ENCODE results near the gene C1orf35. TPM values are rescaled to one million over a fixed set of nuclear protein-coding genes. Genes with fewer than 3 reads are reported as not detected.

The C1orf35 gene
- total RNA-seq, 1 donor from 2014 or later = 6.0 TPM

DNA sequence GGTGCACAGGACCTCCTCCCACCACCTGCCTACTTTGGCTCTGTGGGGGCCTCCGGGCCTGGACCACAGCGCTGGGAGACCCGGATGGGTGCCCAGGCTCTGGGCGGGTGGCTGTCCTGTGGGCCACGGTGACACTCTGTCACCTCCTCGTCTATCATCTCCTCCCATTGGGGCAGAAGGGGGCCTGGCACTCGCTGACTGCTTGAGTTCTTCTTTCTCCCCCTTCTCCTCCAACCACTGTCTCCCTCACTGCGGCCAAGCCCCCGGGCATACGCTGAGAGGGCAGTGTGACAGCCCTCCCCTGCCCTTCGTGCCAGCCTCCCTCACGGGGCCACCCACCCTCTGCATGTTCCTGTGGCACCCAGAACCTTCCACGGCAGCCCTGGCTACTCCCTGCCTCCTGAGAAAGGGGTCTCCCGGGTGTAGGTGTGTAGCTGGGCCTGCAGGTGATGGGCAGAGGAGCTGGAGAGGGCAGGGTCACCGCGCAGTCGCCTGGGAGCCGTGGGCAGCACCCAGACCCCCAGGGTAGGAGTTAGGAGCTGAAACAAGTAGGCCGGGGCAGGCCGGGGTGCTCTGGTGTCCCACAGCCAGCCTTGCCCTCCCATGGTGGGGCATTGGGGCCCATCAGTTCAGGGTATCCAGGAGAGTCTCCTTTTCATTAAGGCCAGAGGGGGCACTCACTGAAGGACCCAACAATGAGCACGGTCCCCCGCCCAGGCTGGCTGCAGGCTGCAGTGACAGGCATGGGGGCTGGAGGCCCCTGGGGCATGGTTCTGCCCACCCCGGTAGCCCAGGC lies 29.9 kb downstream of the C1orf35 start:
- intact Hi-C loops (cut with DNase I) = no loop called here
- no peak for ATAC-seq

DNA sequence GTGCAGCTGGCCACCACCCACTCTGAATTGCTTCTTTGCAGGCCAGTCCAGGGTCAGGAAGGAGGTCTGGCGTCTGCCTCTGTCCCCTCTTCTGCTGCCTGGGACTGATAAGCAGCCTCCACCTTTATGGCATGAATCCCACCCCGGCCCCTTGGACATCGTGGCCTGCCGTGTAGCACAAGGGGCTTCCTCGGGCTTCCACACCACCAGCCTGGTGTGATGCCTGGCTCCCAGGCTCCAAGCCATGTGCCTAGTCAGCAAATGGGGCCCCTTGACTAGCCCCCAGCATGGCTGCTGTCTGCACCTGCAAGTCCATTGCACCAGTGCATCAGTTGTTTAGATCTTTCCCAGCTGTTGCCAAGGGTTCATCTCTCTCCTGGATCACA lies 30.5 kb downstream of the C1orf35 start:
- DNase-seq (ENCODE audit: missing footprints) (no peak), ATAC-seq (no peak)
- intact Hi-C loops (cut with DNase I) = no loop called here

More for the DNA sequence above, 29.9 kb downstream of the C1orf35 start:
- DNase-seq (ENCODE audit: missing footprints) = peak; percentile 63

DNA sequence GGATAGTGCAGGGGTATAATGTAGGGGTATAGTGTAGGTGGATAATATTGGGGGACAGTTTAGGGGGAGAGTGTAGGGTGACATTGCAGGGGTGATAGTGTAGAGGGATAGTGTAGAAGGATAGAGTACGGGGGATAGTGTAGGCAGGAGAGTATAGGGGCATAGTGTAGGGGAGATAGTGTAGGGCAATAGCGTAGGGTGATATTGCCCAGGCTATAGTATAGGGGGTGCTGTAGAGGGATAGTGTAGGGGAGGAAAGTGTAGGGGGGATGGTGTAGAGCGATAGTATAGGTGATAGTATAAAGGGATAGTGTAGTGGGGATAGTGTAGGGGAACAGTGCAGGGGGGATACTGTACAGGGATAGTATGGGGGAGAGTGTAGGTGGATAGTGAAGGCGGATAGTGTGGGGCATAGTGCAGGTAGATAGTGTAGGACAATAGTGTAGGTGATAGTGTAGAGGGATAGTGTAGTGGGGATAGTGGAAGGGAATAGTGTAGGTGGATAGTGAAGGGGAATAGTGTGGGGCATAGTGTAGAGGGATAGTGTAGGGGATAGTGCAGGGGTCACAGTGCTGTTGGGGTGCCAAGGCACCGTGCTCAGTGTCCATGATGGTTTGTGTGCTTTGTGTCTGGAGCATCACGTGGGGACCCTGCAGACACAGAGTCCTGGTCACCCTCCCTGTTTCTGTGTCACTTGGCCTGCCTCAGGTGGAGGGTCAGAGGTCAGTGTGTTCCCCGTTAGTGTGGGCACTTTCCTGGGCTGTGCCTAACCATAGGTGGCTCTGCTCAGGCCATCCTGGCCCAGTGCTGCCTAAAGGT lies 31.1 kb downstream of the C1orf35 start:
- intact Hi-C loops (cut with DNase I) = no loop called here
- DNase-seq (ENCODE audit: missing footprints) = no peak
- peak; percentile 13 for ATAC-seq

DNA sequence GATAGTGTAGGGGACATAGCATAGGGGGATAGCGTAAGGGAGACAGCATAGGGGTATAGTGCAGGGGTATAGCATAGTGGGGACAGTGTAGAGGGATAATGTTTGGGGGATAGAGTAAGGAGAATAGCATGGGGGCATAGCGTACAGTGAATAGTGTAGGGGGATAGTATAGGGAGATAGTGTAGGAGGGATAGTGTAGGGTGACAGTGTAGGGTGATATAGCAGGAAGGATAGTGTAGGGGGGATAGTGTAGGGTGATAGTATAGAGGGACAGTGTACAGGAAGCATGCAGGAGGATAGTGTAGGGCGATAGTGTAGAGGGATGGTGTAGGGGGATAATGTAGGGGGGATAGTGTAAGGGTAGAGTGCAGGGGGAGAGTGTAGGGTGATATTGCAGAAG lies 32.3 kb downstream of the C1orf35 start:
- ATAC-seq (no peak), DNase-seq (ENCODE audit: missing footprints) (no peak)
- intact Hi-C loops (cut with DNase I) = no loop called here

DNA sequence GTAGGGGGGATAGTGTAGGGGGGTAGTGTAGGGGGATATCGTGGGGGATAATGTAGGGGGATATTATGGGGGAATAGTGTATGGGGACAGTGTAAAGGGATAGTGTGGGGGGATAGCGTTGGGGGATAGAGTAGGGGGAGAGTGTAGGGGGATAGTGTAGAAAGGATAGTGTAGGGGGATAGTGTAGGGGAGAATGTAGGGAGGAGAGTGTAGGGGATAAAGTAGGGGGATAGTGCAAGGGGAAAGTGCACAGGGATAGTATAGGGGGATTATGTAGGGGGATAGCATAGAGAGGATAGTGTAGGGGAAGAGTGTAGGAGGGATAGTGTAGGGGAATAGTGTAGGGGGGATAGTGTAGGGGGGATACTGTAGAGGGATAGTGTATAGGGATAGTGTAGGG lies 33.0 kb downstream of the C1orf35 start:
- intact Hi-C loops (cut with DNase I) = no loop called here
- DNase-seq (ENCODE audit: missing footprints) = no peak
- ATAC-seq = no peak

DNA sequence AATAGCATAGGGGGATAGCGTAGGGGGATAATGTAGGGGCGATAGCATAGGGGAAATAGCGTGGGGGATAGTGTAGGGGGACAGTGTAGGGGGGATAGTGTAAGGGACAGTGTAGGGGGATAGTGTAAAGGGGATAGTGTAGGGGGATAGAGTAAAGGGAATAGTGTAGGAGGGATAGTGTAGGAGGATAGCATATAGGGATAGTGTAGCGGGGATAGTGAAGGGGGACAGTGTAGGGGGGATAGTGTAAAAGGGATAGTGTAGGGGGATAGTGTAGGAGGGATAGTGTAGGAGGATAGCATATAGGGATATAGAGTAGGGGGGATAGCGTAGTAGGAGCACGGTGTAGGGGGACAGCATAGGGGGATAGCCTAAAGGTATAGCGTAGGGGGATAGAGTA lies 34.8 kb downstream of the C1orf35 start:
- intact Hi-C loops (cut with DNase I) = no loop called here
- no peak for DNase-seq (ENCODE audit: missing footprints)
- ATAC-seq = no peak

DNA sequence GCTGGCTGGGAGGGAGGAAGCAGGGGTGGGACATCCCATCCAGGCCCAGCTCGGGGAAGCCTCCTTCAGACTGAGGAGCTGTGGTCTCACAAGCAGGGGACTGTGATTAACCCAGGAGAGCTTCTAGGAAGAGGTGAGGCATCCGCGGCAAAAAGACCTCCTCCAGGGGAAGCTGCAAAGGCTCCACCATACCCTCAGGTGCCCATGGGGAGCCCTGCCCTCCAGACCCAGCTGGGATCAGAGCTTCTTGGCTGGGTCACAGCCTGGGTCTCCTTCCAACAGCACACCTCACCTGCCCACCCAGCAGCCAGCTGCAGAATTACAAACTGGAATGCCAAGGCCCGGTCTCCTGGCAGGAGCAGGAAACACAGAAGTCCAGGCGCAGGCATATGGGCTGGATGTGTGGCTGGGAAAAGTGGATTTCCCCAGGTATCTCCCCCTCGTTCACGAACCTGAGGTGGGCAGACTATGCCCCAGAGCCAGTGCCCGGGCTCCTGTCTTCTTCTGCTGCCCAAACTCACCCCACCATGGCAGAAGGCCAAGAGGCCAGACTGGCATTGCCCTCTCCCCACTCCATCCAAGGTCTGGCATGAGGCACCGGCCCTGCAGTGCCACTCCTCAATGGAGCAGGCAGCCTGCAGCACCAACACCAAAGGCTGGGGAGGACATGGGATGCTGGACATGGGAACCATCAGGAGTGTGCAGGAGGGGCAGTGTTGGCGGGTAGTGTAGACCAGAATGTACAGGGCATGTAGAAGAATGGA lies 36.1 kb downstream of the C1orf35 start:
- DNase-seq (ENCODE audit: missing footprints) (peak; percentile 21), ATAC-seq (no peak)
- intact Hi-C loops (cut with DNase I) = no loop called here

DNA sequence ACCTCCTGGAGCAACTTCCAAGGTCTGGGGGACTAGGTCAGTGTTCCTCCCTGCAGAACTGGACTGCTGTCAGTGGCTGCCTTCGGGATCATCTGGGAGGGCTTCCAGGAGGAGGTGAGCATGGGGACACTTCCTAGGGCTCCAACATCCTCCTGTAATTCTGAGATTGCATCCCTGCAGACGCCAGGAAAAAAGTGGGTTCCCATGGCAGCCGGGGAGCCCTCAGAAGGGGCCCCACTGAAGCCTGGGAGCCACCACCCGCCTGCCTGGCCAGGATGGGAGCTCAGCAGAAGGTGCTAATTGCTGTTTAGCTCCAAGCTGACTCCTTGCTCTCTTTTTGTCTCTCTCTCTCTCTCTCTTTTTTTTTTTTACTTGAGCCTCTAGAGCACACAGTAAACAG lies 36.7 kb downstream of the C1orf35 start:
- DNase-seq (ENCODE audit: missing footprints) (peak; percentile 11), ATAC-seq (no peak)
- intact Hi-C loops (cut with DNase I) = no loop called here

DNA sequence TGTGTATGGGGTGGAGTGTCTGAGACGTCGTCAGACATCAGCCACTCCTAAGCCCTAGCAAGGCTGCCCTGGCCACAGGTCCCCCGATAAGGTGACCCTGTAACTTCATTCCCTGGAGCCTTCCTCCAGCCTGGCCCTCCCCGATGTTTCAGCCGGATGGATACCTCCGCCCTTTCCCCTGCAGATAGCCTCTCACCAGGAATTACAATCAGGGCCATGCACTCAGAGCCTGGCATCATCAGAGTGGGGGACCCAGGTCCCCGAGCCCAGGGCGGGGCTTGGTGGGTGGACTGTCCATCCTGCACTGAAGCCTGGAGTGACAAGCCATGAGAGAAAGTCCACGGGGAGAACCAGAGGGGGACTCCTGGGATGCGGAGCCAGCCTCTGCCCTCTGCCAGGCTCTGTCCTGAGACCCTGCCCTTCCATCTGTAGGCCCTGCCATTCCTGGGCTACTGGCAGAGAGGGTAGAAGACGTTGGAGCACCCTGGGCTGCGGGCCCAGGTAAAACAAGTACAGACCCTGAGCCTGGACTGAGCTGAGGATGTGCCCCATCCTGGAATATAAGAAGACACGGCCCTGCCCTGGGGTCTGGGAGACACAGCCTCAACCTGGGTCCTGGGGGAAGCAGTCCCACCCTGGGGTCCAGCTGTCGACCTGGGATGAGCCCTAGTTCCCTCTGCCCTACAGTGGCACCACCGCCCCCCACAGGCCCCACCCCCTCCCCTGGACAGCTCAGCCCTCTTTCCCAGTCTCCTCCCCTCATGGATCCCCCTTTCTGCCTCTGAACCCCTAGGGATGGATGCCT lies 37.4 kb downstream of the C1orf35 start:
- DNase-seq (ENCODE audit: missing footprints) (peak; percentile 42), ATAC-seq (no peak)
- intact Hi-C loops (cut with DNase I) = no loop called here

DNA sequence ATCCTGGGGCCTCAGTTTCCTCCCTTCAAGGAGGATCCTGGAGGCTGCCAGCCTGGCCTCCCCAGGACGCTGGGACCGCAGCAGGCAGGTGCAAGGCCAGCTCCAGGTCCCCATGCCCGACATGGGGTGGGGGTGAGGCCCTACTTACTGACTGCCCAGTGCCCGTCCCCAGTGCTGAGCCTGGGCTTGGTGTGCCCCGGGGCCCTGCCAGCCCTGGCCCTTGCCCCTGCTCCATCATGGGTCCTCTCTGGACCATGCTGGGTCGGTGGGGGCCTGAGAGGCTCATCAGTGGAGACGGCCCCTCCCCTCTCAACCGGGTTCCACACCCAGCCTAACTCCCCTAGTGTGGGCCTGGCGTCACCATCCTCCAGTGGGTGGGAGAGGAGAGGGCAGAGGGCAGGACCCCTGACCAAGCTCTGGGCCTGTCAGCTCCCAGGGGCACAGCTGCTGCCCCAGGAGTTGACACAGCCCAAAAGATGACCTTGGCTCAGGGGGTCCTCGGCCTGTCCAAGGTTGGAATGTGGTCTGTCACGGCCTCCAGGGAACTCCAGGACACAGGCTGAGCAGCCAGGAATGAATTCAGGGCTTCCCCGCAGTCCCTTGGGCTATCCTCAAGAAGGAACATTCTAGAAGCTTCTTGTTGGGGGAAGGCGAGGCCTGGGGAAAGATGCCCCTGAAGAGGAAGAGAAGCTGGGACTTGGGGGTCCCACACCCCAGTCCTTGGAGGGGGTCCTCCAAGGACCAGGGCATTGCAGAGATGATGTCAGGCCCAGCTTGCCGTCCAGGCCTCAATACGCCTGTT lies 38.2 kb downstream of the C1orf35 start:
- intact Hi-C loops (cut with DNase I) = no loop called here
- DNase-seq (ENCODE audit: missing footprints) = peak; percentile 50
- no peak for ATAC-seq

DNA sequence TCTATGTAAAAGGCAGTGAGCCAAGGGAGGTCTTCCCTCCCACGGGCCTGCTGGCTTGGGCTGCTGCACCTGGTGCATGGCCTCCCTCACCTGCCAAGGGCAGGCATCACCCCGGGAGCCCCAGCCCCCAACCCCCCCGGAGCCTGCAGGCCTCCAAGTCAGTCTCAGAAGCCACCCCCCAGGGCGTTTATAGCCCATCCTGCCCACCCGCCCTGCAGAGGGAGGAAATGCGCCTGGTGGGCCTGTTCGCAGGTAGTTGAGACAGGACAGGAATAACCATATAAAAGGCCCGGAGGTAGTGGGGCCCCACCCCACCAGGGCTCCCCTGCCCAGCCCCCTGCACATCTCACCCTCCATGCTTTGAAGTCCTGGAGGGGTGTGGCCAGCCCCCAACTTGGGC lies 38.8 kb downstream of the C1orf35 start:
- no peak for ATAC-seq
- intact Hi-C loops (cut with DNase I) = no loop called here
- DNase-seq (ENCODE audit: missing footprints) = peak; percentile 40

DNA sequence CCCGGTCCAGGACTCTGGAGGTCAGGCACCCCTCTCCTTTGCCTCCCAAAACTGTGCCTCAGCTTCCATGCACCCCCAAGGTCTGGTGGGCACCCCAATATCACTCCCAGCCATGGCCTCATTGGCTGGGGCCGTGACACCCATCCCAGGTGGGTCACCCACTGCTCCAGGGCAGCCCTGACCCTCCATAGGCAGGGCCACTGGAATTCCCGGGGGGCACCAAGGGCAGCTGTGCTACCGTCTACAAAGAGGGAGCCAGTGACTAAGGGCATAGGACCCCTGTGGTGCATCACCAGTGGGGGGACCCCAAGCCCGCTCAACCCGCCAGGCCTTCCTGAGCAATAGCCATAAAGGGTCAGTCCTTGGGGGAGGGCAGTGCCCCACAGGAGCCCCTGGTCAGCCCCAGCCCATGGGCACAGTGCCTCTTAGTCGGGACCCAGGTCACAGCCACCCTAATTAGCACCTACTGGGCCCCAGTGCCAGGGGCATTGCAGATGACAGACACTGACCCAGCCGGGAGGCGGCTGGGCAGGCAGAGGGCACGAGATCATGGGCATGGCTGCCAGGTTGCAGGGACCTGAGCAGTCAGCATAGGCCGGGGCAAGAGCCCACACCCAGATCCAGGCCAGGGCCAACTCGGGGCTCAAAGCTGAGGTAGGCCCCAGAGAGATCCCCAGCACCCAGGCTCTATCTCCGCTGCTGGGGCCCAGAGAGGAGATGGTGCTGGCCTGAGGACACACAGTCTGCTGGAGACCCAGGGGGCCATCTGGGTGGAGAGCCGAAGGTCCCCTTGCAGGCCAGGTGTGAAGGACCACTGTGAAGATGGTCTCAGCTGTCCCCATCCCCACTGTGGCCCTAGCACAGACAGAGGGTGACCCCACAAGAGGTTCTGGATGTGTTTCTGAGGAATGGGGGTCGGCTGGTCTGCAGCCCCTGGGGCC lies 39.6 kb downstream of the C1orf35 start:
- ATAC-seq = no peak
- intact Hi-C loops (cut with DNase I) = no loop called here
- DNase-seq (ENCODE audit: missing footprints) = peak; percentile 58

DNA sequence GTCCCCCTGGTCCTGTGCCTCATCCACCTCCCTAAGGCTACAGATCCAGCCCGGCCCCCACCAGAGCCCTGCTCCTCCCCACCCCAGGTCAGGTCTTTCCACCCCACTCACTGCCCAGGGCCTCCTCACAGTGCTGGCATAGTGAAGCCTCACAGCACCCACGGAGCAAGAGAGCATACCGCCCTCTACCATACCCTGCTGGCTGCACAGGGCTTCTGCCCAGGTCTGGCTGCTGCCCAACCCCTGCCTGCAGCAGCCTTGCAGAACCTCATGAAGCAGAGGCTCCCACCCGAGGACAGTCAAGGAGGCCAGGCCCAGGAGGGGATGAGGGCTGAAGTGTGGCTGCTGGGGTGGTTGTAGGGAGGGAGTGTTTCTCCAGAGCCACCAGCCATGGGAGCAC lies 40.3 kb downstream of the C1orf35 start:
- DNase-seq (ENCODE audit: missing footprints) = peak; percentile 31
- no peak for ATAC-seq
- intact Hi-C loops (cut with DNase I) = no loop called here

DNA sequence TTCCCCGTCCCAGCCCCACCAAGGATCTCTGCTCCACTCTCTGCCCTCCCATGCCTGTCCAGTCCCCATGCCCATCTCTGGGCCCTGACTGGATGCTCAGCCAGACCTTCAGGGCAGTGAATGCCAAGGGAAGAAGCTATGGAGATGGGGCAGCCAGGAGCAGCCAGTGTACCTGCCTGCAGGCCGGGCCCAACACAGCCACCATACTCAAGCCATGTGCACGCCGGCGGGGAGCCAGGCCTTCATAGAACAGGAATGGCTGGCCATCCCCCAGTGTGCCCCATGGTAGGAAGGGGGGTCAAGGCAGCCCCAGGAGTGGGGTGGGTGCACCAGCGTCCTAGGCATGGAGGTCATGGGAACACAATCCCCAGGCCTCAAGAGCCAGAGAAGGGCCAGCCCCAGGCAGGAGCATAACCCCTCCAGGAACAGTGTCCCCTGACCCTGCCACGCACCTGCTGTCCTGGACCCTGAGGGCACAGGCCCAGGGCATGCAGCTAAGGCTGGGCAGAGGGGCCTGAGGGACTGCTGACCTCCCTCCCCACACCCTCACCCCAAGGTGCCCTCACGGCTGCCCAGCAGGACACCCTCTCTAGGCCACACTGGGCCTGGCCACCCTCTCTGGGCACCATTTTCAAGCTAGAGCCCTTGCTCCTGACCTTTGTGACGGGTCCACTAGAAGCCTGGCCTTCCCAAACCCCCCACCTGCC lies 40.9 kb downstream of the C1orf35 start:
- ATAC-seq (no peak), DNase-seq (ENCODE audit: missing footprints) (peak; percentile 53)
- intact Hi-C loops (cut with DNase I) = no loop called here

DNA sequence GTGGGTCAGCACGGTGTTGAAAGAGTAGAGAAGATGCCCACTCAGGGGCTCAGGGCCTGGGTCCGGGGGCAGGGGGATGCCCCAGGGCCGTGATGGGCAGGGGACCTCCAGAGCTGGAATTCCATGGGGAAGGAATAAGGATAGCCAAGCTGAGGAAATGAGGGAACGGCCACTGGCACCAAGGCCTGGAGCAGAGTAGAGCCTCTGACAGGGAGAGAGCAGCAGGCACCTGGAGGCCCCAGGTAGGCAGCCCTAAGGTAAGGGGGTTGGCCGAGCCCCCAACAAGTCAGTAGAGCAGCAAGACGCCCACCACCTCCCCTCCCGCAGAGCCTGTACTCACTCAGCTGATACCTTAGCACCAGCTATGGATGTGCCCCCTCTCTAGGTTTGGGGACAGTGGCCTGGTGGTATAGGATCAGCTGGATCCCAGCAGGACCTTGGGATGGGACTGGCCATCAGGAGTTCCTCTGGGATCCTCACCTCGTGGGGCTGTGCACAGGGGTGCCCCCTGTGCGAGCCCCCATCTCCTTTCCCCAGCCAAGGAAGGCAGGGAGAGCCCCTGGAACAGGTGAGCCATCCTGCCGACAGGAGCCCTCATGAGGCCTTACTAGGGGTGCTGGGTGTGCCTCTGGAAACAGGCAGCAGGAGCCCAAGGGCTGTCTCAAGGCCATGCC lies 41.6 kb downstream of the C1orf35 start:
- ATAC-seq (no peak), DNase-seq (ENCODE audit: missing footprints) (peak; percentile 37)
- intact Hi-C loops (cut with DNase I) = no loop called here

Data from Right ventricle myocardium inferior (tissue), 1 donor.